HepG2 (cell line): Measurements from ENCODE around the gene WDR20.

Experiments used
- FOXJ3 ChIP-seq: sonication (generic); formaldehyde crosslinking; IDR thresholded peaks from 2 replicates; pipeline ENCODE4 v1.4.0; 2020; ENCODE audit warnings: missing genetic modification reagents, mild to moderate bottlenecking, borderline replicate concordance
- KDM5A ChIP-seq: fragments of 200-600 bp; sonication (generic); IDR thresholded peaks from 2 replicates; pipeline ENCODE4 v1.7.0; 2018; ENCODE audit warnings: antibody characterized with exemption, mild to moderate bottlenecking, low read length, borderline replicate concordance
- MXI1 ChIP-seq: IDR thresholded peaks from 3 replicates; pipeline ENCODE4 v1.6.1; 2012; ENCODE audit warnings: low read depth, low read length, inconsistent platforms, borderline replicate concordance

DNA sequence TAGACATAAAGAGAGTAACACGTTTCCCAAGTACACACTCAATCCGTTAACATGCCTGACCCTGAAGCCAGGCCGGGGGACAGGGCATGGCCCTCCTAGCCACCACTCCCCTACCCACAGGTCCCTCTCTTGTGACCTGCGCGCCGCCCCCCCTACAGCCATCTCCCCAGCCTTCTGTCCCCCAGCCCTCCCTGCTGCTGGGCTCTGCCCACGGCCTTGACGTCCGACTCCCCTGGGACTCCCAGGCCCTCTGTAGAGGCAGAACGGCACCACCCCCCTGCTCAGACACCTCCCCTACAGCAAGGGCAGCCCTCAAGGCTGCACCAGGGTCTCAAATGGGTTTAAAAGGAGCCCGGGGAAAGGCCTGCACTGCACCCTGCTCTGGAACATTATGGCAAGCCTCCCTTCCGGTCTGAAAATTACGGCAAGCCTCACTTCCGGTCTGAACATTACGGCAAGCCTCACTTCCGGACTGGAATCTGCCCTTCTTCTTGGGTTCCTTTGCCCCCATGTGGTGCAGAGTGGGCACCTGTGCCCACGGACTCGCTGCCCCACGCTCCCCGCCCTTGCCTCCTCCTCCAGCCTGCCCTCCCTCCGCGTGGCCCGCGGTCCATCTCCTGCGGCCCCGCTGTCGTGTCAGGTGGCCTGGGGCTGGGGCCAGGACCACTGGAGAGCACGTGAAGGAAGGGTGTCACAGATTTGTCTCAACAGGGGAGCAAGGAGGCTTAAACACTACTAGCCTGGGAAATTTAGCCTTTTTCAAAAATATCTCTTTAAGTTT, 87.7 kb downstream of the WDR20 start:
- TF ChIP-seq KDM5A (no peak), MXI1 (no peak), FOXJ3 (CRISPR knock-in tag) (no peak)
